Testis (tissue), 3 donors: ENCODE results near the gene COL23A1. TPM values are rescaled to one million over a fixed set of nuclear protein-coding genes. Genes with fewer than 3 reads are reported as not detected.

Source experiments
- DNase-seq: peaks from one replicate; pipeline ENCODE4 v3.0.0-alpha.2; 2019
- H3K27ac ChIP-seq, 2 donors: fragments of 200-600 bp; sonication (generic); one replicate each; pipeline ENCODE4 v1.5.1; 2019
- H3K27me3 ChIP-seq: fragments of 200-600 bp; sonication (generic); one replicate; pipeline ENCODE4 v1.5.1; 2019
- H3K36me3 ChIP-seq: fragments of 200-600 bp; sonication (generic); one replicate; pipeline ENCODE4 v1.5.1; 2017; ENCODE audit warnings: low read depth; ENCODE audit errors: missing control alignments
- H3K4me1 ChIP-seq: fragments of 200-600 bp; sonication (generic); one replicate; pipeline ENCODE4 v1.5.1; 2019
- H3K4me3 ChIP-seq, 2 donors: fragments of 200-600 bp; sonication (generic); one replicate each; pipeline ENCODE4 v1.5.1; 2017 to 2019
- H3K9me3 ChIP-seq: fragments of 200-600 bp; sonication (generic); one replicate; pipeline ENCODE4 v1.5.1; 2017
- POLR2A ChIP-seq: fragments of 450-650 bp; IDR thresholded peaks from one replicate; pipeline ENCODE4 v1.6.1; 2017; ENCODE audit warnings: antibody characterized with exemption, mild to moderate bottlenecking, moderate library complexity
- WGBS, 2 donors: methylation state at CpG; one replicate each; pipeline ENCODE4 v1.1.5; 2018; 5-methylcytosine and 5-hydroxymethylcytosine counted together
- intact Hi-C: fragments of 100-400 bp; cut with DNase I; formaldehyde crosslinking; loops from one replicate; pipeline ENCODE4 v1.15.1; 2023; ENCODE audit warnings: low total_unique reads
- polyA plus RNA-seq: library from polyadenylated mRNA; stranded (reverse); fragments of 350-450 nt; fragmentation: Illumina TruSeq; extraction: RNeasy Lipid Tissue Mini Kit (QIAGEN cat#74804); gene quantifications from one replicate; pipeline ENCODE4 v1.2.3, GENCODE V29; 2014; ENCODE audit warnings: low read depth, low replicate concordance; ENCODE audit not compliant: insufficient read depth
- total RNA-seq, 2 donors: library from RNA; depleted of rRNA; stranded (reverse); fragments of >200 nt; gene quantifications; one replicate each; pipeline ENCODE4 v1.2.3, GENCODE V29; 2016
- TF ChIP-seq, protein P1 (sequence below), 3 experiments: fragments of 450-650 bp in 2 of 3; fragments of 200-600 bp in 1 of 3; sonication (generic) in 1 of 3; IDR thresholded peaks; one replicate each; pipeline ENCODE4 v1.5.1; 2016 to 2019; ENCODE audit warnings: antibody characterized with exemption in 3 of 3, mild to moderate bottlenecking in 2 of 3, moderate library complexity in 1 of 3

COL23A1 gene
- total and polyA plus RNA-seq, 3 donors from 2014 or later = 4.3 to 5.5 (median 5.0) TPM

DNA sequence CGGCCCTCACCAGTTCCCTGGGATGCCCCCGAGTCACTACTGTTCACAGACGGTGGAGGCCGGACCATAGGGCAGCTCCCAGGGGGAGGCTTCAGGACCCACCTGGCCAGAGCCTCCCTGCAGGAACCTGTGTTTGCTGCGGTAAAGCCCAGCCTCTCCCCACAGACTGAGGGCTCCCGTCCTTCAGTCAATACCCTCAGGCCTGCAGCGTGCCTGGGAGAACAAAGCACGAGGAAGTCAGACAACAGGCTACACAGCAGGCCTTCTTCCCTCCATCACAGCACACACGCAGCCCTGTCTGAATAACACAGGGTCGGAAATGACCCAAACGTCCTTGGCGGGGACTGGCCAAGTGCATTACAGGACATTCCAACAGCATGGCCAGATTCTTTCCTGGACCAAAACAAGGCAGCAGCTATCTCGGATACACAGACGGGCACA is 34.4 kb downstream of the COL23A1 start:
- H3K27ac ChIP-seq = no peak overlapping the region
- H3K36me3 ChIP-seq = no peaks in the 10 kb centered on the region
- no peak overlapping the region for H3K4me3 ChIP-seq
- no peaks in the 10 kb centered on the region for H3K9me3 ChIP-seq
- TF ChIP-seq, protein P1, sequence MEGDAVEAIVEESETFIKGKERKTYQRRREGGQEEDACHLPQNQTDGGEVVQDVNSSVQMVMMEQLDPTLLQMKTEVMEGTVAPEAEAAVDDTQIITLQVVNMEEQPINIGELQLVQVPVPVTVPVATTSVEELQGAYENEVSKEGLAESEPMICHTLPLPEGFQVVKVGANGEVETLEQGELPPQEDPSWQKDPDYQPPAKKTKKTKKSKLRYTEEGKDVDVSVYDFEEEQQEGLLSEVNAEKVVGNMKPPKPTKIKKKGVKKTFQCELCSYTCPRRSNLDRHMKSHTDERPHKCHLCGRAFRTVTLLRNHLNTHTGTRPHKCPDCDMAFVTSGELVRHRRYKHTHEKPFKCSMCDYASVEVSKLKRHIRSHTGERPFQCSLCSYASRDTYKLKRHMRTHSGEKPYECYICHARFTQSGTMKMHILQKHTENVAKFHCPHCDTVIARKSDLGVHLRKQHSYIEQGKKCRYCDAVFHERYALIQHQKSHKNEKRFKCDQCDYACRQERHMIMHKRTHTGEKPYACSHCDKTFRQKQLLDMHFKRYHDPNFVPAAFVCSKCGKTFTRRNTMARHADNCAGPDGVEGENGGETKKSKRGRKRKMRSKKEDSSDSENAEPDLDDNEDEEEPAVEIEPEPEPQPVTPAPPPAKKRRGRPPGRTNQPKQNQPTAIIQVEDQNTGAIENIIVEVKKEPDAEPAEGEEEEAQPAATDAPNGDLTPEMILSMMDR (IDR thresholded peaks at IDR 0.05) = no peak
- no peak for TF ChIP-seq POLR2A
- DNase-seq = no peak
- intact Hi-C loops = loop anchor here (10.0 kb wide), 1 partner anchor 281 kb away; no protein-coding TSS in a partner anchor
- WGBS, 2 donors = 80 to 81% methylated on average over 7 to 14 of the region's 14 CpGs
- no peaks in the 10 kb centered on the region for H3K27me3 ChIP-seq
- H3K4me1 ChIP-seq = peaks cover 3% of the 10 kb centered on the region

DNA sequence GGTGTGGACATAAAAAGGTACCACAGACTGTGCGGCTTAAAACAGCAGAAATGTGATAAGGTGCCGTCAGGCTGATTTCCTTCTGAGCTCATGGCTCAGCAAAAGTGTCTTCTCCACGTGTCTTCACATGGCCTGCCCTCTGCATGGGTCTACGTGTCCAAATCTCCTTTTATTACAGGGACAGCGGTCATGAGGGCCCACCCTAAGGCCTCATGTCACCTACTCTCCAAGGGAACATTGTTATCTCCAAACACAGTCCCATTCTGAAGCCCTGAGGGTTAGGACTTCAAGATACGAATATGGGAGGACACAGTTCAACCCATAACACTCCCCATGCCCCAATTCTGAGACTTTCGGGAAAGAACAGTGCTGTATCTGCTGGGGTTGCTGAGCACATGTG is 35.2 kb downstream of the COL23A1 start:
- H3K36me3 ChIP-seq = no peaks in the 10 kb centered on the region
- H3K9me3 ChIP-seq = no peaks in the 10 kb centered on the region
- no peaks in the 10 kb centered on the region for H3K4me1 ChIP-seq
- H3K27me3 ChIP-seq = no peaks in the 10 kb centered on the region
- intact Hi-C loops = loop anchor here (10.0 kb wide), 1 partner anchor 280 kb away; no protein-coding TSS in a partner anchor
- no peak for TF ChIP-seq POLR2A
- TF ChIP-seq, protein P1 (IDR thresholded peaks at IDR 0.05) = no peak
- no peak for DNase-seq
- 91 to 95% methylated on average over 7 of the region's 7 CpGs for WGBS, 2 donors
- H3K4me3 ChIP-seq = no peak overlapping the region
- H3K27ac ChIP-seq = no peak overlapping the region

DNA sequence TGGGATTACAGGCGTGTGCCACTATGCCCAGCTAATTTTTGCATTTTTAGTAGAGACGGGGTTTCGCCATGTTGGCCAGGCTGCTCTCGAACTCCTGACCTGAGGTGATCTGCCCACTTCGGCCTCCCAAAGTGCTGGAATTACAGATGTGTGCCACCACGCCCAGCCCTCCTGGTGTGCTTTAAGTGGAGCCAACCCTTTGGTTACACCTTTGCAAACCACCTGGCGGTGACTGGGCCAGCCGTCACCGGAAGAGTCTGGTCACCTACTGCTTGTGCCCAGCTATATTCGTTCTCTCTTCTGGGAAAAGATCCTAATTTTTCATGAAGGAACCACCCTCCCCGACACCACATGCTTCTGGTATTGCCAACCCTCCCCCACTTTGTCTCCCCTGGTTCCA is 35.9 kb downstream of the COL23A1 start:
- no peak overlapping the region for H3K4me3 ChIP-seq
- WGBS, 2 donors = 82 to 95% methylated on average over 6 to 11 of the region's 11 CpGs
- DNase-seq = no peak
- intact Hi-C loops = loop anchor here (10.0 kb wide), 1 partner anchor 280 kb away; no protein-coding TSS in a partner anchor
- no peaks in the 10 kb centered on the region for H3K9me3 ChIP-seq
- no peaks in the 10 kb centered on the region for H3K4me1 ChIP-seq
- no peak overlapping the region for H3K27ac ChIP-seq
- H3K27me3 ChIP-seq = no peaks in the 10 kb centered on the region
- H3K36me3 ChIP-seq = no peaks in the 10 kb centered on the region
- TF ChIP-seq, protein P1 (IDR thresholded peaks at IDR 0.05) = no peak
- TF ChIP-seq POLR2A = no peak

DNA sequence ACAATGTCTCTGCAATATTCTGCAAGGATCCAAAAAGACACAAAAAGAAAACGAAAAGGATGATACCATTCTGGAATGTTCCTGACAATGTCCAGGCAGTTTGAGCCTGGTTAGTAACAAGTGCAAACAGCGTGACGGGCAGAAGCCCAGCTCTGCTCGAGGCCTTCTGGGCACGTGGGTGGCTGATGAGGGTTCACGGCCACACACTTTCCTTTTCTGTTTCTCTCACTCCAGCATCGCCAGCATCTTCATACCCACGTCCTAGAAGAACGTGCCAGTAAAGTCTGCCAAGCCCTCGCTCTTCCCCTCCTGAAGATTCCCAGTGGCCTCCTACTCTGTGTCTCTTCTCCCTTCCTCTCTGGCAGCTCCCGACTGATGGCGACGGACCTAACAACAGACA is 36.7 kb downstream of the COL23A1 start:
- Histone ChIP-seq H3K36me3 (no peaks in the 10 kb centered on the region), H3K4me1 (no peaks in the 10 kb centered on the region), H3K9me3 (no peaks in the 10 kb centered on the region), H3K4me3 (no peak overlapping the region), H3K27ac (no peak overlapping the region), H3K27me3 (no peaks in the 10 kb centered on the region)
- WGBS, 2 donors = 85% methylated on average over 13 of the region's 13 CpGs
- intact Hi-C loops = loop anchor here (10.0 kb wide), 1 partner anchor 279 kb away; no protein-coding TSS in a partner anchor
- no peak for DNase-seq
- TF ChIP-seq, protein P1 (IDR thresholded peaks at IDR 0.05) = no peak
- no peak for TF ChIP-seq POLR2A

DNA sequence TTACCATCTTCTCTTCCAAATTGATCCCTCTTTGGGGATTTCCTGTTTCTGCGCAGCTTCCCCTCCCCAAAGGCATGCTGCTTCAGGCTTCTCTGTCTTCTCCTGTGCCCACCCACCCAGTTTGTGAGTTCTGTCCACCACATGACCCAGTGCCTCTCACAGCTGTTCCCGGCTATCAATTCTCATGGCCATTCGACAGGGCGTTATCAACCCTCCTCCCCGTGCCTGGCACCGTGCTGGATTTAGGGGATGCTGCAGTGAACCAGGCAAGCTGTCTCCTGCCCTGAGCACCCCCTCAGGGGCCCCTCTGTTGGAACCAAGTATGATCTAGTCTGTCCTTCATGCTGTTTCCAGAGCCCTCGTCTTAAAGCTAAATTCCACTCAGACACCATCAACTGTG is 38.7 kb downstream of the COL23A1 start:
- DNase-seq = no peak
- Histone ChIP-seq H3K27ac (no peak overlapping the region), H3K9me3 (no peaks in the 10 kb centered on the region), H3K4me1 (no peaks in the 10 kb centered on the region), H3K4me3 (no peak overlapping the region), H3K27me3 (no peaks in the 10 kb centered on the region), H3K36me3 (no peaks in the 10 kb centered on the region)
- no peak for TF ChIP-seq POLR2A
- TF ChIP-seq, protein P1 (IDR thresholded peaks at IDR 0.05) = no peak
- WGBS, 2 donors = 53 to 60% methylated on average over 7 of the region's 7 CpGs
- intact Hi-C loops = loop anchor here (10.0 kb wide), 1 partner anchor 277 kb away; no protein-coding TSS in a partner anchor
